Tibial nerve (tissue), 4 donors: ENCODE results near the gene COA5. TPM values are rescaled to one million over a fixed set of nuclear protein-coding genes. Genes with fewer than 3 reads are reported as not detected.

Source experiments
- DNase-seq, 2 donors: peaks; one replicate each; pipeline ENCODE4 v3.0.0-alpha.2; 2019; ENCODE audit warnings: low spot score in 2 of 2
- H3K27ac ChIP-seq, 4 donors: fragments of 200-600 bp; sonication (generic) in 3 of 4; one replicate each; pipeline ENCODE4 v1.5.1; 2017 to 2019; ENCODE audit warnings: mild to moderate bottlenecking in 1 of 4
- H3K27me3 ChIP-seq, 2 donors: fragments of 200-600 bp; sonication (generic) in 1 of 2; one replicate each; pipeline versions ENCODE4 v1.5.1 to v1.6.0; 2017 to 2019
- H3K36me3 ChIP-seq, 3 donors: fragments of 200-600 bp; sonication (generic); one replicate each; pipeline ENCODE4 v1.5.1; 2018 to 2019
- H3K4me1 ChIP-seq, 4 donors: fragments of 200-600 bp; sonication (generic) in 3 of 4; one replicate each; pipeline ENCODE4 v1.5.1; 2017 to 2019
- H3K4me3 ChIP-seq, 4 donors: fragments of 200-600 bp; sonication (generic) in 3 of 4; one replicate each; pipeline ENCODE4 v1.5.1; 2017 to 2019; ENCODE audit warnings: mild to moderate bottlenecking in 1 of 4, moderate library complexity in 1 of 4
- H3K9me3 ChIP-seq, 4 donors: fragments of 200-600 bp; sonication (generic) in 3 of 4; one replicate each; pipeline ENCODE4 v1.5.1; 2017 to 2019
- CTCF ChIP-seq, 5 experiments: fragments of 200-600 bp in 3 of 5; fragments of 450-650 bp in 2 of 5; sonication (generic) in 3 of 5; IDR thresholded peaks; one replicate each; pipeline ENCODE4 v1.5.1; 2016 to 2019; ENCODE audit warnings: antibody characterized with exemption in 5 of 5, mild to moderate bottlenecking in 3 of 5, moderate library complexity in 2 of 5
- EP300 ChIP-seq, 2 donors: sonication (generic); formaldehyde crosslinking; IDR thresholded peaks; one replicate each; pipeline ENCODE4 v1.6.1; 2017; ENCODE audit warnings: antibody characterized with exemption in 2 of 2, mild to moderate bottlenecking in 1 of 2
- POLR2A ChIP-seq, 2 donors: fragments of 450-650 bp; IDR thresholded peaks; one replicate each; pipeline ENCODE4 v1.6.1; 2017; ENCODE audit warnings: antibody characterized with exemption in 2 of 2, mild to moderate bottlenecking in 2 of 2, moderate library complexity in 2 of 2
- WGBS, 2 donors: methylation state at CpG; one replicate each; pipeline ENCODE4 v1.1.5; 2018; 5-methylcytosine and 5-hydroxymethylcytosine counted together
- total RNA-seq, 4 donors: library from RNA; depleted of rRNA; stranded (reverse); fragments of >200 nt; gene quantifications; one replicate each; pipeline ENCODE4 v1.1.0, GENCODE V29; 2016

COA5 gene
- total RNA-seq, 4 donors from 2014 or later: 23.1 to 46.8 (median 33.7) TPM

- no peak for DNase-seq
- Histone ChIP-seq H3K27me3 (no peaks in the 10 kb centered on the region), H3K27ac (no peak overlapping the region), H3K4me1 (no peaks in the 10 kb centered on the region), H3K36me3 (peaks cover 0 to 61% (median 0%) of the 10 kb centered on the region in 3 donors), H3K4me3 (no peak overlapping the region), H3K9me3 (peaks cover 0 to 4% (median 0%) of the 10 kb centered on the region in 4 donors)
- 95% methylated on average over 8 of the region's 8 CpGs for WGBS, 2 donors
- no peak for TF ChIP-seq POLR2A (IDR thresholded peaks at IDR 0.05)
- TF ChIP-seq CTCF (IDR thresholded peaks at IDR 0.05): no peak
- TF ChIP-seq EP300 (IDR thresholded peaks at IDR 0.05): no peak
Observed at GRCh38 chr2:98592565-98592964, 15.7 kb downstream of the COA5 start.

- WGBS, 2 donors: 94 to 96% methylated on average over 4 of the region's 4 CpGs
- no peak for DNase-seq
- no peak for TF ChIP-seq EP300 (IDR thresholded peaks at IDR 0.05)
- no peak for TF ChIP-seq POLR2A (IDR thresholded peaks at IDR 0.05)
- no peak for TF ChIP-seq CTCF (IDR thresholded peaks at IDR 0.05)
- Histone ChIP-seq H3K27me3 (no peaks in the 10 kb centered on the region), H3K4me3 (no peak overlapping the region), H3K4me1 (no peaks in the 10 kb centered on the region), H3K27ac (no peak overlapping the region), H3K9me3 (peaks cover 0 to 4% (median 0%) of the 10 kb centered on the region in 4 donors), H3K36me3 (peaks cover 0 to 60% (median 0%) of the 10 kb centered on the region in 3 donors)
Observed at GRCh38 chr2:98589489-98589888, 18.8 kb downstream of the COA5 start.

- Histone ChIP-seq H3K27me3 (no peaks in the 10 kb centered on the region), H3K4me3 (no peak overlapping the region), H3K27ac (no peak overlapping the region), H3K4me1 (no peaks in the 10 kb centered on the region), H3K9me3 (peaks cover 0 to 1% (median 0%) of the 10 kb centered on the region in 4 donors), H3K36me3 (peaks cover 0 to 66% (median 2%) of the 10 kb centered on the region in 3 donors)
- DNase-seq: no peak
- 74 to 84% methylated on average over 4 of the region's 4 CpGs for WGBS, 2 donors
- TF ChIP-seq POLR2A (IDR thresholded peaks at IDR 0.05) (no peak), EP300 (IDR thresholded peaks at IDR 0.05) (no peak), CTCF (IDR thresholded peaks at IDR 0.05) (no peak)
Observed at GRCh38 chr2:98588880-98589431, 19.4 kb downstream of the COA5 start.

- 84 to 89% methylated on average over 6 of the region's 6 CpGs for WGBS, 2 donors
- TF ChIP-seq CTCF (IDR thresholded peaks at IDR 0.05): no peak
- no peak for TF ChIP-seq EP300 (IDR thresholded peaks at IDR 0.05)
- no peak for TF ChIP-seq POLR2A (IDR thresholded peaks at IDR 0.05)
- Histone ChIP-seq H3K9me3 (no peaks in the 10 kb centered on the region), H3K4me3 (no peak overlapping the region), H3K27me3 (no peaks in the 10 kb centered on the region), H3K4me1 (no peaks in the 10 kb centered on the region), H3K36me3 (peaks cover 0 to 67% (median 9%) of the 10 kb centered on the region in 3 donors), H3K27ac (no peak overlapping the region)
- DNase-seq: no peak
Observed at GRCh38 chr2:98586551-98587140, 21.7 kb downstream of the COA5 start.

GRCh38 chr2:98585386-98585785, 22.9 kb downstream of the COA5 start:
- H3K27ac ChIP-seq: no peak overlapping the region
- no peaks in the 10 kb centered on the region for H3K27me3 ChIP-seq
- 95% methylated on average over 10 of the region's 10 CpGs for WGBS, 2 donors
- H3K4me3 ChIP-seq: no peak overlapping the region
- no peaks in the 10 kb centered on the region for H3K9me3 ChIP-seq
- TF ChIP-seq POLR2A (IDR thresholded peaks at IDR 0.05): no peak
- peaks cover 0 to 66% (median 9%) of the 10 kb centered on the region in 3 donors for H3K36me3 ChIP-seq
- H3K4me1 ChIP-seq: no peaks in the 10 kb centered on the region
- no peak for DNase-seq
